IPS-18c (cell line): ENCODE measurements around the gene ZNF382.
"Not testable (repeated sequence)": the region's sequence is repeated elsewhere in the genome, so short reads cannot be mapped to it uniquely, and the experiment has no call there.

Experiments used
- H3K4me3 ChIP-seq: 2 replicates; pipeline ENCODE4 v1.7.0; 2013; ENCODE audit warnings: low read depth, mild to moderate bottlenecking, low read length, moderate library complexity; ENCODE audit not compliant: insufficient read depth
- H3K9me3 ChIP-seq: one replicate; pipeline ENCODE4 v1.6.1; 2013; ENCODE audit warnings: mild to moderate bottlenecking, low read length, moderate library complexity; ENCODE audit not compliant: control insufficient read depth, insufficient read depth

Gene ZNF382

GRCh38 chr19:36605101-36605876 lies at the start of gene ZNF382:
ZNF382 (plus strand) TSS chr19:36605313; CDS start chr19:36609915, 4,602 bp downstream.
- peaks cover 5% of the 10 kb centered on the region for H3K9me3 ChIP-seq
- peak within 1 kb of the TSS; percentile 75 for H3K4me3 ChIP-seq

GRCh38 chr19:36564391-36564790 lies 40.7 kb upstream of the ZNF382 start:
- Histone ChIP-seq H3K4me3 (no peak overlapping the region), H3K9me3 (peaks cover 3% of the 10 kb centered on the region)

DNA sequence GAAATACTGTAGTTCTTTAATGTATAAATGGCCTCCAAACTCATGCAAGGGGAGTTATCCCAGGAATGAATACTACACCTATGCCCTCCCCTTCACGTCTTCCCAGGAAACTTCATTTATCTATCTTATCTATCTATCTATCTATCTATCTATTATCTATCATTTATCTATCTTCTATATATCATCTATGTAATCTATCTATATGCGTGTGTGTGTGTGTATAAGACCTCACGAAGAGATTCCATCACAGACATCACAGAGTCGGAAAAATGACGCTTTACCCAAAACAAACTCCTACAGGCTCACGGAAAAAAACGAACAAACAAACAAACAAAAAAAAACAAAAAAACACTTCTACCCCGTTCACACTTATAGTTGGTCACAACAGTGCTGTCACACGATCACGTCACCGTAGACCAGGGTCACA lies 32.5 kb upstream of the ZNF382 start:
- Histone ChIP-seq H3K9me3 (no peaks in the 10 kb centered on the region), H3K4me3 (peak overlapping the region; percentile 98)

DNA sequence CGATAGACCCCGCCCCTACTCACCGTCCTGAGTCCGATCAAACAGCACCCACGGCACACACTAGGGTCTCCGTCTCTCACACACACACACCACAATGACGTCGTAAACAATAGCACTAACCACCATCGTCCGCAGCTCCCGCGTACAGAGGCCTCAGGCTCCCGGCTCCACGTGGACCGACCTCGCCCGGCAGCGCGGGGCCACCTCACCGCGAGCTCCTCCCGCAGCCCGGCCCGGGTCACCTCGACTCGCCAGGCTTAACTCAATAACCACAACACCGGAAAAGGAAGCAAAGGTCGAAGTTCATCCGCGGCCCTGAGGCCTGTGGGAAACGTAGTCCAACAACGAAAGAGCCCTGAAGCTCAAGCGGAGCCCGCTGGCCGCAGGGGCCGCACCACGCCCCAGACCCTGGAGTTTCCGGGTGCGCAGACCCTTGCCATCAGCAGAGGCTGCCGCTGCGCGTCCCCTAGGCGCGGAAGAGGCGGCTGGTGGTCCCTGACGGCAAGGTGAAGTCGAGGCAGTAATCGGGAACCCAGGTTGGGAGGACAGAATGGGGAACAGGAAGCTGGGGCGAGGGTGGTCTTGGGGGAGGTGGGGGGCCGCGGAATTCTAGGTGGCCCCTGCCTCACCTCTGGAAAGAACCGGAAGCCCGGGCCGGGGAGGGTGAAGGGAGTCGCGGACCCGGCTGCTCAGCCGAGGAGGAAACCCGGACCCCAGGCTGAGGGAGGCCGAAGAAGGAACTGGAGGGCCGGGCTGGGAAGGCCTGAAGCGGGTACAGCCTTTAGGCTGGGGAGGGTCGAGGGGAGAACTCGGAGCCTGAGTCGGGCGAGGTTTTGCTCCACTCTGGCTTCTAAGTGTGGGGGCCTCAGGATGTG lies 31.9 kb upstream of the ZNF382 start, which contains the start of gene ZNF529:
ZNF529 (minus strand) TSS at position 273 of the 875 bp plus-strand sequence. CDS start 946 bp downstream, outside the sequence.
- Histone ChIP-seq H3K4me3 (peak within 1 kb of the TSS; percentile 98), H3K9me3 (no peaks in the 10 kb centered on the region)

- peak overlapping the region; percentile 98 for H3K4me3 ChIP-seq
Measured at GRCh38 chr19:36573895-36574720, 31.0 kb upstream of the ZNF382 start.

DNA sequence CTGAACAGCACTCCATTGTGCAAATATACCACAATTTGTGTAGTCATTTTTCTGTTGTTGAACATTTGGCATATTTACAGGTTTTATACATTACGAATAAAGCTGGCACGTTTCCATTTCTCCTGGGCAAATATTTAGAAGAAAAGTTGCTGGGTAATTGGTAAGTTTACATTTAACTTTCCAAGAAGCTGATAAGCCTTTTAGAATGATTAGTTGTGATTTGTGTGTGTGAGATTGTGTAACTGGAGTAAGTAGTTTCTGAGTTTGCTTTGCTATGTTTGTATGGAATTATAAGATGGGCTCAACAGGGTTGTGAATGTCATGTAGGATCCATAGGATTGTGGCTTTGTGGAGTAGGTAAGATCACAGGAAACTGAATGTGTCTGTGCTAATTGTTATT lies 30.4 kb upstream of the ZNF382 start:
- Histone ChIP-seq H3K9me3 (no peaks in the 10 kb centered on the region), H3K4me3 (peak overlapping the region; percentile 98)

More at GRCh38 chr19:36573895-36574720, 31.0 kb upstream of the ZNF382 start:
- H3K9me3 ChIP-seq: no peaks in the 10 kb centered on the region

DNA sequence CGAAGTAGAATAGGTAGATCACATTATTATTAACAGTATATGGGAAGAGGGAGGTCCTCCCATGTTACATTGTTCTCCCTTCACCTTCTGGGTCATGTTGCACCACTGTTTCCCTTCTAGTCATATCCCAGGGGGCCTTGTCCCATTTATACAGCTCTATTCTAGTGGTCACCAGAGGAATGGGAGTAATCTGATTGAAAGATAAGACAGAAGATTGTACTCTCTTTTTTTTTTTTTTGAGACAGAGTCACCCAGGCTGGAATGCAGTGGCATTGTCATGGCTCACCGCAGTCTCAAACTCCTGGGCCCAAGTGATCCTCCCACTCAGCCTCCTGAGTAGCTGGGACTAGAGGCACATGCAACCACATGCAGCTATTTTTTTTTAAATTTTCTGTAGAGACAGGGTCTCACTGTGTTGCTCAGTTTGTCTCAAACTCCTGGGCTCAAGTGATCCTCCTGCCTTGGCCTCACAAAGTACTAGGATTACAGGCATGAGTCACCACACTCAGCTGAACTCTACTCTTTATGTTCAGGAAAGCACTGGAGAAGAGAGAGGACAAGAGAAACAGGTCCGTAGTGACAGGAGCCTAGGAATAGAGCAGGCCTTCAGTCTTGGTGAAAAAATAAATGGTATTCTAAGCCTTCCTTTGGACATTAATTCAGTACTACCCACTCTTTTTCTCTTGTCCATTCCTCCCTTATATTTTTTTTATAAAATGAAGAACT lies 27.7 kb upstream of the ZNF382 start:
- no peak overlapping the region for H3K4me3 ChIP-seq

DNA sequence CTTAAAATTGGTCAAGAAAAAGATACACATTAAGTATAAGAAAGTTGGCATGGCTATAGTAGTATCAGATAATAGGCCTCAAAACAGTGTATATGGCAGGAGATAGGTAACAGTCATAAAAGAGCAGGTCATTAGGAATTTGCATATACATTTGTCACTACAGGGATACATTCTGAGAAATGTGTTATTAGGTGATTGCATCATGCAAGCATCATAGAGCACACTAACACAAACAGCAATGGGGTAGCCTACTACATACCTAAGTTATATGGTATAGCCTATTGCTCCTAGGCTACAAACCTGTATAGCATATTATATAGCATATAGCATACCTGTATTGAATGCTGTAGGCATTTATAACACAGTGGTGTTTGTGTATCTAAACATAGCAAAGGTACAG lies 25.9 kb upstream of the ZNF382 start:
- Histone ChIP-seq H3K4me3 (no peak overlapping the region), H3K9me3 (no peaks in the 10 kb centered on the region)

More for the DNA sequence above, 27.7 kb upstream of the ZNF382 start:
- H3K9me3 ChIP-seq: no peaks in the 10 kb centered on the region

DNA sequence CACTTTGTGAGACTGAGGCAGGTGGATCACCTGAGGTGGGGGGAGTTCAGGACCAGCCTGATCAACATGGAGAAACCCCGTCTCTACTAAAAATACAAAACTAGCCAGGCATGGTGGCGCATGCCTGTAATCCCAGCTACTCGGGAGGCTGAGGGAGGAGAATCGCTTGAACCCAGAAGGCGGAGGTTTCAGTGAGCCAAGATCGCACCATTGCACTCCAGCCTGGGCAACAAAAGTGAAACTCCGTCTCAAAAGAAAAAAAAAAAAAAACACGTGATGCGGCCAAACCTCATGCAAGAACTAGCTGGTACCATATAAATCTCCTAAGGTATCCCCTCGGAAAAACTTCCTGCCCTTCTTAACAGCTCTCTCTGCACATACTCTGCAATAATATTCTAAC lies 2.4 kb upstream of the ZNF382 start:
- H3K4me3 ChIP-seq, H3K9me3 ChIP-seq: not testable (repeated sequence)

GRCh38 chr19:36604656-36605100 lies 435 bp upstream of the ZNF382 start:
- H3K9me3 ChIP-seq: peaks cover 5% of the 10 kb centered on the region

GRCh38 chr19:36605877-36606478 lies 865 bp downstream of the ZNF382 start:
- Histone ChIP-seq H3K4me3 (peak overlapping the region; percentile 75), H3K9me3 (peaks cover 5% of the 10 kb centered on the region)

More at GRCh38 chr19:36604656-36605100, 435 bp upstream of the ZNF382 start:
- H3K4me3 ChIP-seq: peak overlapping the region; percentile 75

DNA sequence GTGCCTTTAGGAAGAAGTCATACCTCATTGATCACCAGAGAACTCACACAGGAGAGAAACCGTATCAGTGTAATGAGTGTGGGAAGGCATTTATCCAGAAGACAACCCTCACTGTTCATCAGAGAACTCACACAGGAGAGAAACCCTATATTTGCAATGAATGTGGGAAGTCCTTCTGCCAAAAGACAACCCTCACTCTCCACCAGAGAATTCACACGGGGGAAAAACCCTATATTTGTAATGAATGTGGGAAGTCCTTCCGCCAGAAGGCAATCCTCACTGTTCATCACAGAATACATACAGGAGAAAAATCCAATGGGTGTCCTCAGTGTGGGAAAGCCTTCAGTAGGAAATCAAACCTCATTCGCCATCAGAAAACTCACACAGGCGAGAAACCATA lies 21.9 kb downstream of the ZNF382 start:
- H3K4me3 ChIP-seq: no peak overlapping the region
- peaks cover 5% of the 10 kb centered on the region for H3K9me3 ChIP-seq

- H3K4me3 ChIP-seq: no peak overlapping the region
- peaks cover 17% of the 10 kb centered on the region for H3K9me3 ChIP-seq
Measured at GRCh38 chr19:36635342-36635741, 30.2 kb downstream of the ZNF382 start.

DNA sequence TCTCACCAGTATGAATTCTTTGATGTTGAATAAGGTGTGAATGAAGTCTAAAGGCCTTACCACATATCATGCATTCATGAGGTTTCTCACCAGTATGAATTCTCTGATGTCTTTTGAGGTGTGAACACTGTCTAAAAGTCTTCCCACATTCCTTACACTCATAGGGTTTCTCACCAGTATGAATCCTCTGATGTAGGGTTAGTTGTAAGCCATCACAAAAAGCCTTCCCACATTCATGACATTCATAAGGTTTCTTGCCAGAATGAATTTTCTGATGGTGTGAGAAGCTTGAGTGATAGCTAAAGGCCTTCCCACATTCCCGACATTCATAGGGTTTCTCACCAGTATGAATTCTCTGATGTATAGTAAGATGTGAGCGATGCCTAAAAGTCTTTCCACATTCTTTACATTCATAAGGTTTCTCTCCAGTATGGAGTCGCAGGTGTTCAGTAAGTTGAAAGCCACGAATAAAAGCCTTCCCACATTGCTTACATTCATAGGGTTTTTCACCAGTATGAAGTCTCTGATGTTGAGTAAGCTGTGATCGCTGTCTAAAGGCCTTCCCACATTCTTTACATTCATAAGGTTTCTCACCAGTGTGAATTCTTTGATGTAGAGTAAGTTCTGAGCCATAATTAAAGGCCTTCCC lies 33.9 kb downstream of the ZNF382 start:
- Histone ChIP-seq H3K9me3 (peaks cover 11% of the 10 kb centered on the region), H3K4me3 (no peak overlapping the region)

DNA sequence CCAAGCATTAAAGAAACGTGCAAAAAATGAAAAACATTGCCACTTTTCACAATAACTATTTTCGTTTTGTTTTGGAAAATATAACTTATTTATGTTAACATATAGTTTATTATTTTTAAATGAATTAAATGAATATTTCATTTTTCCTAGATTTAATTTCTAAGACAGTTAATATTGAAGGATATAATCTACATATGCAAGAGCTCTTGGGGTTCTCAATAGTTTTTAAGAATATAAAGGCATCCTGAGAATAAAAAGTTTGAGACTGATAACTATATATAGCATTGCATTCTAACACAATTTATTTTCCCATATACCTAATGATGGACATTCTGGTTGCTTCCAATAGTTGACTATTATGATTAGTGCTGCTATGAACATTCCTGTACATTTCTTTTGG lies 41.6 kb downstream of the ZNF382 start:
- Histone ChIP-seq H3K9me3 (peaks cover 21% of the 10 kb centered on the region), H3K4me3 (no peak overlapping the region)

DNA sequence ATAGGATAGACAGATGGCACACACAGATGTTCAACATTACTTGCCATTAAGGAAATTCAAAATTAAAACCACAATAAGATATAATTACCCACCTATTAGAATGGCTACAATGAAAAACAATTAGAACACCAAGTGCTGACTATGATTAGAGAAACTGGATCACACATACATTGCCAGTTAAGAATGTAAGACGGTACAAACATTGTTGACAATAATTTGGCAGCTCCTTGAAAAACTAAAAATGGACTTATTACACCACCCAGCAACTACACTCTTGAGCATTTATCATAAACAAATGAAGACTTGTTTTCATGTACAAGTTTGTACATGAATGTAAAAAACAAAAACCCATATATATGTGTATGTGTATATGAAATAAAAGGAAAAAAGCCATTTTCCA lies 47.8 kb downstream of the ZNF382 start:
- Histone ChIP-seq H3K4me3 (no peak overlapping the region), H3K9me3 (peaks cover 15% of the 10 kb centered on the region)
